ENCODE measurements around the gene NRDC.

NRDC gene

DNA sequence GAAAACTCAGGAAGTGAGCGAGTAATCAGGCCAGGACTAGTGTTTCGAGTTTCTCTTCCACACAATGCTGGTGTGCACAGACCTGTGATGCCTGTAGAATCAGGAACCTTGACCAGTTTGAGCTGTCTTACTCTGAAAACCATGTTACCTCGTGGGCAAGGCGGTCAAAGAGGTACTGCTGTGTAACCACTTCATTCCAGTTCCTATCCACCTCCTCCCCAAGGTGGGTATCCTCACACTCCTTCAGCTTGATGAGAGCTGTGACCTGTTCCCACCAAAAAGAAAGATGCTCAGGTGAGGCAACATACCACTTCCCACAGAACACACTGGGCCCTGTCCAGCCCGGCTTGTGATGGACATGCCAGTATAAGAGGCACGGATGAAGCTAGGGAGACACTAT lies 88.1 kb downstream of the NRDC start:
- no peak for TF ChIP-seq POLR2A (IDR thresholded peaks at IDR 0.05; ENCODE audit: low read depth, low read length)
- DNase-seq (ENCODE audit: insufficient read length, low spot score), result no peak
- FAIRE-seq, result no peak

DNA sequence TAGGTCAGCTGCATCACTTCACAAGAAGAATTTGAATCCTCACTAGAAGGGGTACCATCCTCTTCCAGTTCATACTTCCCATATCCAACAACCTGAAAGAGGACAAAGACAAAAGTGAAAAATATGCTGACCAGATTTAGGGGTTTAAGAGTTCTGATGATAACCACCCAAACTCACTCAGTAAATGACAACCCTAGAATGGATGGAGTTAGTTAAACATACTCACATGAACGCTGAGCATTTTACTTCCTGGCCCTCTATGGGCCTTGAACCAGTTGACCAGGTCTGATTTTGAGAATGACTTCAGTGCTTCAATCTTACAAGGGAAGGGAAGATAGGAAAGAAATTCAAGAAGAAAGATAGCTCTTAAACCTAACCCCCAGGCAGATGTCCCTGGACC lies 89.2 kb downstream of the NRDC start:
- DNase-seq (ENCODE audit: insufficient read length, low spot score), result no peak
- TF ChIP-seq POLR2A (IDR thresholded peaks at IDR 0.05; ENCODE audit: low read depth, low read length), result no peak
- no peak for FAIRE-seq

DNA sequence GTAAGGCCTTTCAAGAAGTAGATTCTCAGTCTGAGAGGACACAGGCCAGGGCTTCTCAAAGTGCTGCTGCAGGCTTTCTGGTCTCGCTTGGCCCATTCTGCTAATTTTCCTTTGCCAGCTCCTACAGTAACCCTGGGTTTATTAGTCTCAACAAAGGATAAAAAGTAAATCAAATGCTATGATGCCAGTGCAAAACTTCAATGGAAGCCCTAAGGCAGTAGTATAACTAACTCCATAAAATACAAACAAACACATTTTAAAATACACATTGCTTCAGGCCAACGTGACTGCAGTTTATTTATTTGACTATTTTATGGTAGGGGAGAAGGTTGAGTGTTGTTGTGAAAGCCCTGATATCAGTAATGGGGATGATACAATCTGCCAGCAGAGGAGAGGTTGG lies 89.6 kb downstream of the NRDC start:
- no peak for DNase-seq (ENCODE audit: insufficient read length, low spot score)
- no peak for FAIRE-seq
- no peak for TF ChIP-seq POLR2A (IDR thresholded peaks at IDR 0.05; ENCODE audit: low read depth, low read length)

DNA sequence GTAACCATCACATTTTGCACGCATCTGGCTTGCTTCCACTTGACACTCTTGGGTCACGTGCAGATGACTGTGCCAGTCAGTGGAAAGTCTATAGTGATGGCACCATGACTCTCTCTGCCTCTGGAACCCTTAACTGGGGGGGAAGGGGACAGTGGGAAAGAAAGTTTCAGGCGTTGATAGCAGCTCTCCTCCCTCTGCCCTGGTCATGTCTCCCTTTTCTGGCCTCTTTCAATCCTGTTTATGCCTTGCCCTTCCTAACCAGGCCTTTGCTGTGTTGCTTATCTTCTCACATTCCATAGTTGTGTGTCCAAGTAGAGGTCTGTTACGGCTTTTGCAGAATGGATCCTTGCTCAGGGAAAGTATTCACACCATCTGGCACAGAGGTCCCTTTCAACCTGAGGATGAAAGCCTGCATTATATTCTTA lies 93.5 kb downstream of the NRDC start:
- FAIRE-seq, result no peak

DNA sequence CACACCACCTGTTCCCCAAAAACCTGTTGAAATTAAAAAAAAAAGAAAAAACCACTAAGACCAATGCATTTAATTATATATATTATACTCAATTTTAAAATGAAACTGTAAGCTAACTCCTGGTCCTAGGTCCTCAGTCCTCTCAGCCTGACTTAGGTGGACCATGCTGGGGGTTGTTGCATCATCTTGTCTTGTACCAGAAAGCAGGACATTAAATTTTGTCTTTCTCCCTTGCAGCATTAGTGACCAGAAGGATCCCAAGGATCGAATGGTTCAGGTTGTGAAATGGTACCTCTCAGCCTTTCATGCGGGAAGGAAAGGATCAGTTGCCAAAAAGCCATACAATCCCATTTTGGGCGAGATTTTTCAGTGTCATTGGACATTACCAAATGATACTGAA lies 97.6 kb downstream of the NRDC start:
- no peak for TF ChIP-seq POLR2A (IDR thresholded peaks at IDR 0.05; ENCODE audit: low read depth, low read length)
- FAIRE-seq (no peak), DNase-seq (ENCODE audit: insufficient read length, low spot score) (no peak)

More for the DNA sequence above, 93.5 kb downstream of the NRDC start:
- TF ChIP-seq POLR2A (IDR thresholded peaks at IDR 0.05; ENCODE audit: low read depth, low read length), result no peak
- DNase-seq (ENCODE audit: insufficient read length, low spot score), result no peak

DNA sequence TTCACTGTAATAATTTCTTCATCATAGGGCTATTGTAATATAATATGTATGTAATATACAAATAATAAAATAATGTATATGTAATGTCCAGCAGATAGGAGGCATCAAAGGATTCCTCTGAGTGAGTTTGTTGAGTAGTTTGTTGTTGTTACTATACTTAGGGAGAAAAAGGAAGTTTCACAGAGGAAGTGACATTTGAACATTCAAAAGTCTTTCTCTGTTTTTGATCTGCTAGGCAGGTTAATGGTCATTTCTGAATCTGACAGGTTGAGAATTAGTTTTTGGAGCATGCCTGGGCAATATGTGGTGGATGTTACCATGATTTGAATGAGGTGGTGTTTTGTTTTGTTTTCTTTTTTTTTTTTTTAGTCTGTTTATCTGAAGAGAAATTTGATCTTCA lies 102.1 kb downstream of the NRDC start:
- no peak for FAIRE-seq
- no peak for DNase-seq (ENCODE audit: insufficient read length, low spot score)
- TF ChIP-seq POLR2A (IDR thresholded peaks at IDR 0.05; ENCODE audit: low read depth, low read length), result no peak

DNA sequence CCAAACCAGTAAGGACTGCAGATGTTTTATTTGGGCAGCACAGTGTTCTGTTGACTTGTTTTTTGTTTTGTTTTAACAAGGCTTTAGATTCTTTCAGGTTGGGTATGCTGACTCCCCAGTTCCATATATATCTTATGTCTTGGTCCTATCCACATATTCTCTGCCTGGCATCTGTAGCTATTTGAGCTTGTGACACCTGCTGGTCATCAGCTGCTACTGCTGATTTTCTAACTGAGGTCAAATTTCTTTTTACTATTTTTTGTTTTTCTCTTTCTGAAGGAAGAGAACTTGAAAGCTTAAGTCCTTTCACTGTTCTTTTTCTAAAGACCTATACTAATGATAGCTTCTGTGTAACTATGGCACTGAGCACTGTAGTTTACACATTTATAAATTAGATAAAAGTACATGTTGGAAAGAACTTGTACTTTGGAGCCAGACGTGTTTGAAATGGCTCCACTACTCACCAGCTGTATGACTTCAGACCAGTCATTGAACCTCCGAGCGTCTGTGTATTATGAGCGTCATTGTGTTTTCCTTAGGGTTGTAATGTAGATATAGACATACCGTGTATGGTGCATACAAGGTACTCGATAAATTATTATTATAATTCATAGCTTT lies 109.4 kb downstream of the NRDC start:
- TF ChIP-seq POLR2A (IDR thresholded peaks at IDR 0.05; ENCODE audit: low read depth, low read length), result no peak
- DNase-seq (ENCODE audit: insufficient read length, low spot score), result peak; percentile 7
- FAIRE-seq, result peak; percentile 91

DNA sequence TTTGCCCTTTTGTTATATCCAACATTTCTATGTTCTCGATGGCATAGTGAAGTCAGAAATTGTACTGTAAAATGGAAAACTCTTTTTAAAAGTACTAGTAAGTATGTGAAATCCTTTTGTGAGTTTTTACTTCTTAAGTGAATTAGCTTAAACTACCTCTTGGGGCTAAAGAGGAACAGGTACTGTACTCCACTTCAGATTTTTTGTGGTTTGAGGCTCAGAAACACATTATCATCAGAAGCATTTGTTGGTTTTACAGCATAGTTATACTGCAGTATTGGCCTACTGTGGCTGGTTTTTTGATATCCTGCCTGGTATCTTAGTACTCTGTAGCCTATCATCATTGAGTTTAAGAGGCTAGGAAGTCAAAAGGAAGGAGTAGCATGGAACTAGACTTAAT lies 117.2 kb downstream of the NRDC start:
- FAIRE-seq (no peak), DNase-seq (ENCODE audit: insufficient read length, low spot score) (no peak)
- no peak for TF ChIP-seq POLR2A (IDR thresholded peaks at IDR 0.05; ENCODE audit: low read depth, low read length)

DNA sequence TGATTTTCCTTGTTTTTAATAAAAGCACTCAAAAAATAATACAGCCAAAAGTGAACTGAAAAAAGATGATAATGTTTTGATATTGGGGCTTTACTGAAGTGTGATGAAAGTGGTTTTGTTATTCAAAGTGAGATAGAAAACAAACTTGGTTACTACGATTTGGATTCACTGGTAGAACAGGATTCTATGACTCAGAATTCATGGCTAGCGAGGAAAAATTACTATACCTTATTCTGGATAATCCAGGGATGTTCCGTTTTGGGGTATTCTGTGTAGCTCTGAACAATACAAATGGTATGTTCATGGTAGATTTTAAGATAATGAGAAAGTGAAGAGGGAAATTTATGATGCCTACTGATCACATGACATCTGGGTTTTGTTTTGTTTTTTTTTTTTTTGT lies 117.7 kb downstream of the NRDC start:
- TF ChIP-seq POLR2A (IDR thresholded peaks at IDR 0.05; ENCODE audit: low read depth, low read length), result no peak
- DNase-seq (ENCODE audit: insufficient read length, low spot score), result no peak
- no peak for FAIRE-seq

DNA sequence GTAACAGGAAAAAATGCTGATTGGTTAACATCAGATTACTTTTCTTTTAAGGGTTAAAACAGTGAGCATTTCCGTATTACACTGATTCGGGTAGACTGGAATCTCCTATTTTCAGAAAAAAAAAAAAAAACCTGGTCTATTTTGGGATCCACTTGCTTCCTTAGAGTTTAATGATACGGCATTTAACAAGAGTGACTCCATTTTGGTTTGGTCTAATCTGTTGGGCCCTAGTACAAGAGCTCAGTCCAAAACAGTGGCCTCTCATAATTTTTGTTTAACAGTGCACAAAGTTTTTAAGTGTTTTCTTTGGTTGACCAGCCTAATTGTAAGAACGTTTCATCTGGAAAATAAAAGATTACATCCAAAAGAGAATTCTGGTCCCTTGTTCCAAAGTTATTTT lies 120.2 kb downstream of the NRDC start:
- DNase-seq (ENCODE audit: insufficient read length, low spot score) (no peak), FAIRE-seq (no peak)
- no peak for TF ChIP-seq POLR2A (IDR thresholded peaks at IDR 0.05; ENCODE audit: low read depth, low read length)

DNA sequence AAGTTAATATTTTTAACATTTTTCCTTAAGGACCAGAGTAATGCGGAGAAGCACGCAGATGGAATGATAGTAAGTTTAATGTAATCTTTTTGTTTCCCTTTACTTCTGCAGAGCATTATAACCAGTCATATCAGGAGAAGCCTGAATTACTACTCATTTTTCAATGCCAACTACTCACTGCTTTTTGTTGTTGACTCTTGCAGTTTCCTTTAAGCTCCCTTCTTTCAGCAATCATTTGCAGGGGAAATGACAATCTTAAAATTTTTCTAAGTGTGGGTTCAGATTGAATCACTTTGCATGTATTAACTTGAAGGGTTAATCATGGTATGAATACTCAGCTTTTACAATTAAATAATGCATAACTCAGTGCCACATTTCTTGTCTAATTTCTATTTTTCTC lies 122.2 kb downstream of the NRDC start:
- DNase-seq (ENCODE audit: insufficient read length, low spot score), result no peak
- TF ChIP-seq POLR2A (IDR thresholded peaks at IDR 0.05; ENCODE audit: low read depth, low read length), result no peak
- FAIRE-seq, result no peak

DNA sequence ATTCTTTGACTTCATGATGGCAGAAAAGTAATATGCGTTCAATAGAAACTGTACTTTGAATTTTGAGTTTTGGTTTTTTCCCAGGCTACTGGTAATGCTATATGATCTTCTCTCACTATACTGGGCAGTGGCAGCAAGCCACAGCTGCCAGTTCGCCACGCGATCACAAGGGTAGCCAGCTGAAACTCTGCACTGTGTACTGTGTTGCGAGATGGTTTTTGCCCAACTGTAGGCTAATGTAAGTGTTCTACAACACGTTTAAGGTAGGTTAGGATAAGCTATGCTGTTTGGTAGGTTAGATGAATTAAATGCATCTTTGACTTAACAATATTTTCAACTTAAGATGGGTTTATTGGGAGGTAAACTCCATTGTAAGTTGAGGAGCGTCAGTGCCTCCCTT lies 123.1 kb downstream of the NRDC start:
- TF ChIP-seq POLR2A (IDR thresholded peaks at IDR 0.05; ENCODE audit: low read depth, low read length), result no peak
- DNase-seq (ENCODE audit: insufficient read length, low spot score), result no peak
- FAIRE-seq, result peak; percentile 85

DNA sequence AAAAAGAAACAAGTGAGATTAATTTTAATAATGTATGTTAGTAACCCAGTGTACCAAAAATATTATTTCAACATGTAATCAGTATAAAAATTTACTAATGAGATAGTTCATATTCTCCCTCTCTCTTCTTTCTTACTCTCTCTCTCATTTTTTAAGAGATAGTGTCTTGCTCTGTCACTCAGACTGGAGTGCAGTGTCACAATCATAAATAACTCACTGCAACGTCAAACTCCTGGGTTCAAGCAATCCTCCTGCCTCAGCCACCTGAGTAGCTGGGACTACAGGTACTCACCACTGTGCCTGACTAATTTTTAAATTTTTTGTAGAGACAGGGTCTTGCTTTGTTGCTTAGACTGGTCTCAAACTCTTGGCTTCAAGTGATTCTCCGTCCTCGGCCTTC lies 123.9 kb downstream of the NRDC start:
- FAIRE-seq (no peak), DNase-seq (ENCODE audit: insufficient read length, low spot score) (no peak)
- TF ChIP-seq POLR2A (IDR thresholded peaks at IDR 0.05; ENCODE audit: low read depth, low read length), result no peak

DNA sequence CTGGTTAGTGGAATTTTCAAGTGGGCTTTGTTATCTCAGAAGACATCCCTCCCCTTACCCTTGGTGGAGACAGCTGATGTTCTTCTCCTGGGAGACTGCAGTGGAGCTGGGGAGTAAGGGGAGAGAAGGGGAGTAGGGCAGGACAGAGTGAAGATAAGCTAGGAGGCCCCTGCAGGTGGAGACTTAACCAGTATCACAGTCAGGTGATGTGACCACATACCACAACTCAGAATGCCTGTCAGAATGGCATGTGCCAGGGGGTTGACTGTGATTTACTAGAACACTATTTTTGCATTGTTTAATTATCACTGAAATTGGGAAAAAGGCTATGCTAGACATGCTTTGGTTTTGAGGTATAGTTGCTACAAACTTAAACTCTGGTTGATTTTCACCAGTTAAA lies 124.6 kb downstream of the NRDC start:
- no peak for TF ChIP-seq POLR2A (IDR thresholded peaks at IDR 0.05; ENCODE audit: low read depth, low read length)
- DNase-seq (ENCODE audit: insufficient read length, low spot score), result no peak
- FAIRE-seq, result peak; percentile 30

DNA sequence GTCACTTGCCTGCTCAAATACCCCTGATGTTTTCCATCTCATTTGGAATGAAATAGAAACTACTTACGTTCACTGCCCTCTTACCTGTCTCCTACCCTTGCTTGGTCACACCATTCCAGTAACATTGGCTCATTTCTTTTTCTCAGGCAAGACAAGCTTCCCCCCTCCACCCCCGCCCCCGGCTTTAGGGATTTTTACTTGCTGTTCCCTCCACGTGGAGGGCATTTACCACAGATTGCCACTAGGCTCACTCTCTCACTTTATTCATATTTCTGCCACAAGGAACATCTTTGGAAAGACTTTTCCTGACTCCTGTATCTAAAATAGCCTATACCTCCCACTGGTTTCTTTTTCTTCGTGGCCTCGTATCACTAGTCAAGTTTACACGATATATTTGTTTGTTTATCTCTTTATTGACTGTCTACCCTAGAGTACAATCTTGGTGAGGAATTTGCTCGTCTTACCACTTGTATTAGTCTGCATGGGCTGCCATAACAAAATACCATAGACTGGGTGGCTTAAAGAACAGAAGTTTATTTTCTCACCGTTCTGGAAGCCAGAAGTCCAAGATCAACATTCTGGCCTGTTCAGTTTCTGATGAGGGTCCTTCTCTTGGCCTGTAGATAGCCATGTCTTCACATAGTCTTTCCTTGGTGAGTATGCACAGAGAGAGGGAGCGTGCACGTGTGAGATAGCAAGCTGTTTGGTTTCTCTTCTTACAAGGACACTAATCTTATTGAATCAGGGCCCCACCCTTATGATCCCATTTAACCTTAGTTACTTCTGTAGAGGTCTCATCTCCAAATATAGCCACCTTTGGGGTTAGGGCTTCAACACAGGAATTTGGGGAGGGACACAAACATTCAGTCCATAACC lies 126.2 kb downstream of the NRDC start:
- no peak for TF ChIP-seq POLR2A (IDR thresholded peaks at IDR 0.05; ENCODE audit: low read depth, low read length)

More for the DNA sequence above, 126.2 kb downstream of the NRDC start:
- peak; percentile 74 for FAIRE-seq
- DNase-seq (ENCODE audit: insufficient read length, low spot score), result no peak
